Hepatocyte (in vitro differentiated cells): Measurements from ENCODE around the gene MAPRE3.

Experiments
- CTCF ChIP-seq: fragments of 200-600 bp; sonication (generic); IDR thresholded peaks from 2 replicates; pipeline ENCODE4 v1.5.1; 2016; ENCODE audit warnings: antibody characterized with exemption, mild to moderate bottlenecking; ENCODE audit not compliant: poor library complexity
- EZH2 ChIP-seq: fragments of 200-600 bp; sonication (generic); IDR thresholded peaks from 2 replicates; pipeline ENCODE4 v1.6.1; 2016; ENCODE audit warnings: antibody characterized with exemption, mild to moderate bottlenecking, borderline replicate concordance

- TF ChIP-seq CTCF (no peak), EZH2 (no peak)
Observed at GRCh38 chr2:27039871-27040270, 69.4 kb downstream of the MAPRE3 start.
